GM18951 (cell line): ENCODE measurements around the gene CAMSAP1.

Source experiments
- POLR2A ChIP-seq: IDR thresholded peaks from 4 replicates; pipeline ENCODE4 v1.6.1; 2011; ENCODE audit warnings: mild to moderate bottlenecking; ENCODE audit not compliant: insufficient read length, insufficient read depth; ENCODE audit errors: extremely low read depth
- in situ Hi-C: fragments of 300-500 bp; cut with MboI; formaldehyde crosslinking; loops from one replicate; pipeline ENCODE4 v1.12.0; 2022; ENCODE audit warnings: low sequenced_read_pairs, mixed read lengths, inconsistent platforms; ENCODE audit not compliant: unreplicated experiment

The CAMSAP1 gene

GRCh38 chr9:135812961-135813360, 94.4 kb downstream of the CAMSAP1 start:
- in situ Hi-C loops: no loop called here
- TF ChIP-seq POLR2A: no peak

DNA sequence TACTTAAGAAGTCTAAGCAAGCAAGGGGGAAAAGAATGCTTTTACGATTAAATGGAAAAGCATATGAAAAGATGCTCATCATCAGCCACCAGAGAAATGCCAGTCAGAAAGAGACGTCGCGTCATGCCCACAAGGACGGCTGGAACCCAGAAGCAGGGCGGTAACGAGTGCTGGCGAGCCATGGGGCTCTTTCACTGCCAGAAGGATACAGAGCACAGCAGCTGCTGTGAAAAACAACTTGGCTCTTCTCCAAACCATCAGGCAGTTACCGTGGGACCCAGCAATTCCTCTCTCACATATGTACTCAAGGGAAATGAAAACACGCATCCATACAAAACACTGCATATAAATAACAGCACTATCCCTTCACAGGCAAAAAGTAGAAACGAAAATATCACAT, 95.5 kb downstream of the CAMSAP1 start:
- in situ Hi-C loops: no loop called here
- TF ChIP-seq POLR2A: no peak

- in situ Hi-C loops: no loop called here
These were observed 96.4 kb downstream of the CAMSAP1 start for GRCh38 chr9:135810806-135811575.

DNA sequence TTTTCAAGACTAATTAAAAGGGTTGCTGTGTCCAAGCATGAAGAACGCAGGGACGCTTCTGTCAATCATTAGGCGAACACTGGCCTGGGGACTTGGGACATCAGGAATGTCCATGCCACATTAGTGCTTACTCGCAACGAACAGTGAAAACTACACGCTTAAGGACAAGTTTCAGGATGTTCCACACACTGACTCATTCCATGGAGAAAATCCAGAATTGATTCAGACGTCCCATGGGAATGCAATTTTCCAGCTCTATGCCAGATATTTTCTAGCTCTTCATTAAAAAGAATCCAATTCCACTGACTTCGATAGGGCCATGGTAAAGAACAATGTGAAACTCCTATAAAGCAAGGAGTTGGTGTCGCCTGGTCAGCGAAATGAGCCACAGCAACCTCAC, 98.2 kb downstream of the CAMSAP1 start:
- in situ Hi-C loops: no loop called here
- TF ChIP-seq POLR2A: no peak

More at GRCh38 chr9:135810806-135811575, 96.4 kb downstream of the CAMSAP1 start:
- TF ChIP-seq POLR2A: no peak

- in situ Hi-C loops: no loop called here
These were observed 101.8 kb downstream of the CAMSAP1 start for GRCh38 chr9:135805422-135806022.

GRCh38 chr9:135804581-135805421, 102.5 kb downstream of the CAMSAP1 start:
- in situ Hi-C loops: no loop called here

More at GRCh38 chr9:135805422-135806022, 101.8 kb downstream of the CAMSAP1 start:
- no peak for TF ChIP-seq POLR2A

GRCh38 chr9:135803441-135803840, 103.9 kb downstream of the CAMSAP1 start:
- in situ Hi-C loops: no loop called here
- TF ChIP-seq POLR2A: no peak

More at GRCh38 chr9:135804581-135805421, 102.5 kb downstream of the CAMSAP1 start:
- no peak for TF ChIP-seq POLR2A

DNA sequence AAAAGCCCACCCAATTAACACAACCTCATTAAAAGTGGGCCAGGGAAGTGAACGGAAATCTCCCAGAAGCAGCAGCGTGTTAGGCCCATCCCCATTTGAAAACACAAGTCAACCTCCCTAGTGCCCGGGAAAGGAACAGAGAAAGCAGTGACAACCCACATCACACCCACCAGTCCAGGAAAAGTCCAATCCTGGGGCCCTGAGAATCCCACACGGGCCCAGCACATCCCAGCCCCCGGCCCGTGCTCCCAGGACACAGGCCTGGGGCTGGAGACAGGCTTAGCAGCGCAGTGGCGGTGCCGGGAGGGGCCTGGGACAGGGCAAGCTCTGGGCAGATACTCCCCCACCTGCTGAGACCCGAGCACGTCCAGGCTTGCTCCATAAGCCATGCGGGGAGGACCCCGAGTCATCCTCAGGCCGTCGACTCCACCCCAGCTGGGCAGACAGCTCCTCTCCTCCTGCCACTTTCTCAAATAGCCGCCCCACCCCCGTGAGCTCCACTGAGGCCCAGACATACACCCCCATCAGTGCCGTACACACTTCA, 104.4 kb downstream of the CAMSAP1 start:
- TF ChIP-seq POLR2A: no peak
- in situ Hi-C loops: no loop called here

DNA sequence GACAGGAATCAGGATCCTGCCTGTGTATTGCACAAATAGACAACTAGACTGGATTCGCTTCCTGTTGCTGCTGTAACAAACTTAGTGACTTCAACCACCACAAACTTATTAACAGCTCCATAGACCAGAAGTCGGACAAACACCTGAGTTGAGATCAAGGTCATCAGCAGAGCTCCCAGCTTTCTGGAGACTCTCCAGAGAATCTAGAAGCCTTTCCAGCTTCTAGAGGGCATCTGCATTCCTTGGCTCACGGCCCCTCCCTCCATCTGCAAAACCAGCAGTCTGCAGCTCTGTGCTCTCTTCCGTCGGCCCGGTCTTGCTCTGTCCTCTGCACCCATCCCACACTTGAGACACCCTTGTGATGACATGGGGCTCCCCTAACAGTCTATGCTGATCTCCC, 106.3 kb downstream of the CAMSAP1 start:
- in situ Hi-C loops: no loop called here
- no peak for TF ChIP-seq POLR2A

- in situ Hi-C loops: no loop called here
- no peak for TF ChIP-seq POLR2A
These were observed 108.1 kb downstream of the CAMSAP1 start for GRCh38 chr9:135799261-135799660.

GRCh38 chr9:135798263-135798585, 109.1 kb downstream of the CAMSAP1 start:
- in situ Hi-C loops: no loop called here
- no peak for TF ChIP-seq POLR2A

GRCh38 chr9:135797507-135798262, 109.7 kb downstream of the CAMSAP1 start:
- no peak for TF ChIP-seq POLR2A
- in situ Hi-C loops: no loop called here

DNA sequence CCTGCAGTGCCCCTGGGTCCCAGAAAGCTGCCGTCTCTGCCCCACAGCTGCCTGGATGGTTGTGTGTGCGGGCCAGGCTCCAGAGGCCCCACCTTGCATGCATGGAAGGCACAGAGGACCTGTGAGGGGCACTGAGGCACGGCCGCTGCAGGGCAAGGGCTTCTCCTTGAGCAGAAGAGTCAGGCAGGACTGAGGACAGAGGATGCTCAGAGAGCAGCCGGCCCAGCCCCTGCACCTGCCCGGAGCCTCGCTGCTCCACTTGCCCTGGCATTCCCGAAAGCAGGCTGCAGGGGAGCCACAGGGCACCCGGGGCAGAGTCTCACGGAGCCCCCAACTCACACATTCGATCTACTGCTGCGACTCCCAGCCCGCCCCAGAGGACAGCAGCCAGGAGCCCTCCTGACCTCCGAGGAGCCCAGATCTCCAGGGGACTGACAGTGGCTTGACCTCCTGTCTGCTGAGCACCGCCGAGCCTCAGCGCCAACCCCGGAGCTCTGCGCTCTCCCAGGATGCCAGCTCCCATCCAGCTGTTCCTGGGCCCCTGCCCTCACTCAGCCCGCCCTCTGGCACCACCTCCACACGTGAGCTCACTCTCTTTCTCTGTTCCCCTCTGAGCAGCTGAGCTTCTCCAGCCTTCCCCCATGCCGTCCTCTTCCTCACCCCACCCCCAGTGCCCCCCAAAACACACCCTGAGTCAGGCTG, 110.4 kb downstream of the CAMSAP1 start:
- TF ChIP-seq POLR2A: no peak
- in situ Hi-C loops: no loop called here
